Middle frontal gyrus (tissue), 1 donor: ENCODE results near the gene OR6A2.
"Not testable (repeated sequence)": the region's sequence is repeated elsewhere in the genome, so short reads cannot be mapped to it uniquely, and the experiment has no call there.

Experiments used
- DNase-seq: peaks from one replicate; pipeline ENCODE4 v3.0.0-alpha.2; 2015; ENCODE audit warnings: low spot score; ENCODE audit errors: extremely low spot score

The OR6A2 gene

GRCh38 chr11:6799402-6799801 lies at the start of gene OR6A2:
Gene OR6A2, minus strand, starts transcription at chr11:6799689. Its CDS starts 3,981 bp downstream, at chr11:6795708.
- no peak for DNase-seq

DNA sequence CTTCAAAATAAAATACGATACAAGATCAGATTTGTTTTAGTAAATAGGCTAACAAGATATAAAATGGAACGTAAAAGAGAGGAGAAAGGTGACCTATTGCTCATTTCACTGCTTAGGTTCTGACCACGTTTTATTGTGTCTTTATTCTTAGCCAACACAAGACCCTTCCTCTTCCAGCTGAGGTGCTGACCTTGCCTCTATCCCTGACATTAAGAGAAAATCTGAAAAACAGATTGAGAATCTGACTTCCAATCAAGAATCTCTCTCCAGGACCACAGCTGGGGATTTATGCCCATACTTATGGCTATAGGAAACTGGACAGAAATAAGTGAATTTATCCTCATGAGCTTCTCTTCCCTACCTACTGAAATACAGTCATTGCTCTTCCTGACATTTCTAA lies 45.9 kb upstream of the OR6A2 start, which contains the start of gene OR10A5:
Gene OR10A5 (plus strand): TSS at position 301 of the 400 bp plus-strand sequence. CDS start 0 bp downstream, at position 301.
- no peak for DNase-seq

DNA sequence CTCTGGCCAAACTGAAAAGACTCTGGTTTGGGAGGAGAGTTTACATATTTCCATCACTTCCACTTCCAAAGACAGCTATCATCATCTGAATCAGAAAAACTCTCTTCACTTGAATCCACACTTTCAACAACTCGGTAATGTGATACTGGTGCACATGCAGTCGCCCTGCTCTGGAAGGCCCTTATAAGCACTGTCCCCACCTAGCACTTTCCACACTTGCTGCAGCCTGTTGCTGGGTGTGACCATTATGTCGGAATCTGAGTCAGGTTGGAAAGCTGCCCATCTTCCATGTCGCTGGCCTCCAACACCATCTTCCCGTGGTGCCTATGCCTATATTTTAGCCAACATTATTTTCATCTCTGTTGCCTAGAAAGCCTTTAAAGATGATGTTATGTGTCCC lies 44.9 kb upstream of the OR6A2 start:
- DNase-seq = no peak

DNA sequence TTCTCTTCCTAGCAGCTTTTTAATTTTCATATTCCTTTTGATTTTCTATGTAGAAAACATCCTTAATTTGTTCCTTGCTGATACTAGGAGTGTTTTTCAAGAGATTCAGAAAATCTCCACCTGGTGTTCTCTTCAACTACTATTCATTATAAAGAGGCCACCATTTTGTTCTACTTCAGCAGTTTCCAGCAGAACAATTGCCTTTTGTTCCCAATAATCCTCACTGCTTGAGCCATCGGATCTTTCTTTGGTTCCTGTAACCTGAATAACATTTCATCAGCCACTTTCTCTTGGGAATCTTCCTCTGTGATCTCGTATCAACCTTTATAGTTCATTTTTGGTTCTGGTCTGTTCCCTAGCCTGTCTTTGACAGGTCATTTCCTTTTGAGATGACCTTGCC lies 44.2 kb upstream of the OR6A2 start:
- DNase-seq = no peak

- no peak for DNase-seq
Observed at GRCh38 chr11:6841694-6842093, 42.2 kb upstream of the OR6A2 start.

GRCh38 chr11:6834021-6834420 lies 34.5 kb upstream of the OR6A2 start:
- no peak for DNase-seq

- no peak for DNase-seq
Observed at GRCh38 chr11:6833356-6833755, 33.9 kb upstream of the OR6A2 start.

GRCh38 chr11:6828103-6828502 lies 28.6 kb upstream of the OR6A2 start:
- DNase-seq = no peak

DNA sequence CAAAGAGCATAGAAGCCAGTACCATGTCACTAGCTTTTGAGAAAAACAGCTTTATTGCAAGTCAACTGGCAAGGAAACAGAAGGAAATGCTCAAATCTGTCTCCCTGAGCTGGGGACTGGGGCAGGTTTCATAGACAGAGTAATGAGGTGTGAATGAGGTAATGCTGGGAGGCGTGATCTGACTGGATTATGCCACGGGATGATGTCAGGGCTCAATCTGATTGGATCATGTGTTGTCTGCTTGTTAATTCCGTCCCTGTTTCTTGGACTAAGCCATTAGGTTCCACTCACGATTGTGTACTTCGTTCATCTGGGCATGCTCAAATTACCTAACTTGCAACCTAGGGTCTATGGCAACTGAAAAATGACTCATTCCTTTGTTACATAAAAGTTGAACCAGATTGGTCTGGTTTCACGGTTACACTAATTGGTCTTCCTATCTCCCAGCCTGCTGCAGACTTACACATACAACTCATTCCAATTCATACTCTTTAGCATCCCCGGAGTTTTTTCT lies 25.8 kb upstream of the OR6A2 start:
- no peak for DNase-seq

- DNase-seq = no peak
Observed at GRCh38 chr11:6824136-6824823, 24.8 kb upstream of the OR6A2 start.

GRCh38 chr11:6818967-6819366 lies 19.5 kb upstream of the OR6A2 start:
- no peak for DNase-seq

GRCh38 chr11:6817694-6818093 lies 18.2 kb upstream of the OR6A2 start:
- DNase-seq = no peak

GRCh38 chr11:6813656-6814055 lies 14.2 kb upstream of the OR6A2 start:
- no peak for DNase-seq

- peak; percentile 6 for DNase-seq
Observed at GRCh38 chr11:6812390-6813005, 13.0 kb upstream of the OR6A2 start.

DNA sequence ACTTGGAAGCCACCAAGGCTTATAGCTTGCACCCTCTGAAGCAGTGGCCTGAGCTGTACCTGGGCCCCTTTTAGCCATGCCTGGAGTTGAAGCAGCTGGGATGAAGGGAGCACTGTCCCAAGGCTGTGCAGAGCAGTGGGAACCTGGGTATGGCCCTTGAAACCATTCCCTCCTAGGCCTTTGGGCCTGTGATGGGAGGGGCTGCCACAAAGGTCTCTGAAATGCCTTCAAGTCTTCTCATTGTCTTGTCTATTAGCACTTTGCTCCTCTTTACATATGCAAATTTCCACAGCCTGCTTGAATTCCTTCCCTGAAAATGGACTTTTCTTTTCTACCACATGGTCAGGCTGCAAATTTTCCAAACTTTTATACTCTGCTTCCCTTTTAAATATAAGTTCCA lies 1.6 kb upstream of the OR6A2 start:
- not testable (repeated sequence) for DNase-seq

GRCh38 chr11:6794639-6795038 lies 4.8 kb downstream of the OR6A2 start:
- no peak for DNase-seq

GRCh38 chr11:6790546-6790945 lies 8.9 kb downstream of the OR6A2 start:
- DNase-seq = no peak

GRCh38 chr11:6782720-6783119 lies 16.8 kb downstream of the OR6A2 start, which contains the start of gene OR2AG1:
Gene OR2AG1, plus strand, starts transcription at chr11:6783020. Its CDS starts 2,018 bp downstream, at chr11:6785038.
- no peak for DNase-seq

GRCh38 chr11:6780829-6781228 lies 18.7 kb downstream of the OR6A2 start:
- no peak for DNase-seq

DNA sequence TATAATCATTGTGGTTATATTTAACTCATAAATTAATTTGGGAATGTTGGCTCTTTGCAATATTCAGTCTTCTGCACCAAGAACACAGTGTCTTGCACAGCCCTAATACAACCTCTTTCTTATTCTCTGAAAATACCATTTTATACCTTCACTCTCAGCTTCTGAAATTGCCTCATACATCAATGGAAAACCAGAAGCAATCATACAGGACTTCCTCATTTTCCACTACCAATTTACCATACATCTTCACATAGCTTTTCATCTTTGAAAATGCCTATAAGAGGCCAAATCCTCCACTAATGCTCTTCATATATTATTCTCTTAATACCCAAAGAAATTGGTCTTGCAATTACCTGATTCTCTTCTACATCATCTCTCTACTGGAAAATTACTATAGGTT lies 21.0 kb downstream of the OR6A2 start:
- DNase-seq = no peak

GRCh38 chr11:6771926-6772893 lies 27.3 kb downstream of the OR6A2 start, which contains the start of gene OR2AG2:
Gene OR2AG2, minus strand, starts transcription at chr11:6771976. Its CDS starts 3,019 bp downstream, at chr11:6768957.
- DNase-seq = no peak
